AML-193 (cell line): Measurements from ENCODE around the gene ID4.

Source experiments
- DNase-seq, 2 experiments: peaks; one replicate each; lab custom pipeline; 2025; lab: John Stamatoyannopoulos, UW

The ID4 gene, protein sequence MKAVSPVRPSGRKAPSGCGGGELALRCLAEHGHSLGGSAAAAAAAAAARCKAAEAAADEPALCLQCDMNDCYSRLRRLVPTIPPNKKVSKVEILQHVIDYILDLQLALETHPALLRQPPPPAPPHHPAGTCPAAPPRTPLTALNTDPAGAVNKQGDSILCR

GRCh38 chr6:19836799-19837510 lies at the start of gene ID4:
Gene ID4 (plus strand): TSS chr6:19837370. CDS start chr6:19837755, 385 bp downstream.
- DNase-seq, result no peak

DNA sequence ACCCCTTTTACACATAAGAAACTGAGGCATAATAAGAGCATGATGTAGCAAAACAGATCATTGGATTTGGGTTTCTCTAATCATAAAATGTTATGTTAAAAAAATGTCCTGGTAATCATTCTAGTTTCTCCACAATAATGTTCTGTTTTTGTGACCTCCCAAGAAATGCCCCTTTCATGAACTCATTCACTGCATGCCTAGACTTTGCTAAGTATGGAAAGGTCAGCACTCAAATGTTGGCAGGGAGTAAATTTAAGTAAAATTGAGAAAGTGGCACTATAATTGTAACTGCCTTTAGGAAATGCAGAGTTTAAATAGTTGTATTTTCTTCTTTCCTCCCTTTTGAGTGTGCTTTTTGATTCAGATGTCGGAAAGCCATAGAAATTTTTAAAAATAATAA lies 48.5 kb upstream of the ID4 start:
- DNase-seq, result no peak

GRCh38 chr6:19789100-19789803 lies 47.9 kb upstream of the ID4 start:
- no peak for DNase-seq

DNA sequence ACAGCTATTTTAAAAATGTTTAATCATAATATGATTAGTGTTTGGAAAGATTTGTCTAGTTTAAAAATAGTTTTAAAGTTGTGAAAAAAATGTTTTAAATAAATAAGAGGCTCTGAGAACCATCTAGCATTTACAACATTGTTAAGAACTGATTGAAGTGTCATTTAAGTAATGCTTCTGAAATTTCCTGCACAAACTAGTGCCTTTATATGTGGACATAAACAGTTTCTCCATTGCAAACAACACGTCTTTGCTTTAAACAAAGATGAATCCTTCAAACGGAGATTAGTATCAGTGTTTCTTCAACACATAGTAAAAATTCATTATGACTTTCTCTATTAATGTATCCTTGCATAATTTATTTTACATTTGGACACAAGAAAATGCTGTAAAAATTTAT lies 45.9 kb upstream of the ID4 start:
- DNase-seq, result no peak

DNA sequence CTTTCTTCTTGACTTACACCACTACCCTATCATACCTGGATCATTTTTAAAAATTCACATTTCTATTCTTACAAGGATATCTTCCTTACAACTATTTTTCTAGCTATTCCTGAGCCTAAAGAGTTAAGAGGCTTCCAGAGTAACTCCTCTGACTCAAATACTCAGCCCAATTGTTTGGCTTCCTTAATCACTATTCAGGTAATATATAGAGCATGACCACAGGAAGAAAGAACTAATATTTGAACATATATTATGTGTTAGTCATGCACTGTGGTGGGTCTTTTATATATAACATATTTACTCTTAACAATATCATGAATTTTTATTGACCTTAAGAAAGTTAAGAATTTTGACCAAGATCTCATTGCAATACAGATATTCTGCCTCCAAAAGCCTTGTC lies 42.0 kb upstream of the ID4 start:
- DNase-seq, result no peak

DNA sequence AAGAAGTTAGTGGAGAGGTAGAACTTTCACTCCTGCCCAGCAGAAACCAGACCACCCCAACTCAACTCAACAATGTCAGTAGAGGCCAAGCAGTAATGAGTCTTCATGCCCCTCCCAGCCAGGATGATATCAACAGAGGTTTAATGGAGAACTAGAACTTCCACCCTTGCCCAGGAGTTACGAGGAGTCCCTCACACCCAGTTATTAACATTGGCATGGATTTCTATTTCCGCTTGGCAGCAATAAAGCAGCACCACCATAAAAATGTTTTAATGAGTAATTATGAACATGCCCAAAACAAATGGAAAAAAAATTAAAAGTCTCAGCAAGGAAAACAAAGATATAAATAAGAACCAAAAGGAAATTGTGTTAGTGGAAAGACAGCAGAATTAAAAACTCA lies 40.7 kb upstream of the ID4 start:
- DNase-seq, result no peak

DNA sequence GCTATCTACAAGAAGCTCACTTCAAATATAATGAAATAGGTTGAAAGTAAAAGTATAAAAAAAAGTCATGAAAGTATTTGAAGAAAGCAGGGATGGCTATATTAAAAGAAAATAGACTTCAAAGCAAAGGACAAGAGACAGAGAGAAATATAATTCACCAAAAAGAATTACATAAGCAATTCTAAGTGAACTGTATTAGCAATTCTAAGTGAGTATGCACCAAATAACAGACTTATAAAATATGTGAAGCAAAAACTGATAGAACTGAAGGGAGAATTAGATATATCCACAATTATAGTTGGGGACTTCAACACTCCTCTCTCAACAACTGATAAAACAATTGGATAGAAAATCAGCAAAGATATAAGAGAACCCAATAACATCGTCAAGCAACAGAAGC lies 38.8 kb upstream of the ID4 start:
- DNase-seq, result no peak

- no peak for DNase-seq
Measured at GRCh38 chr6:19802656-19803055, 34.5 kb upstream of the ID4 start.

- DNase-seq, result no peak
Measured at GRCh38 chr6:19803331-19804204, 33.6 kb upstream of the ID4 start.

GRCh38 chr6:19804205-19805128 lies 32.7 kb upstream of the ID4 start:
- no peak for DNase-seq

DNA sequence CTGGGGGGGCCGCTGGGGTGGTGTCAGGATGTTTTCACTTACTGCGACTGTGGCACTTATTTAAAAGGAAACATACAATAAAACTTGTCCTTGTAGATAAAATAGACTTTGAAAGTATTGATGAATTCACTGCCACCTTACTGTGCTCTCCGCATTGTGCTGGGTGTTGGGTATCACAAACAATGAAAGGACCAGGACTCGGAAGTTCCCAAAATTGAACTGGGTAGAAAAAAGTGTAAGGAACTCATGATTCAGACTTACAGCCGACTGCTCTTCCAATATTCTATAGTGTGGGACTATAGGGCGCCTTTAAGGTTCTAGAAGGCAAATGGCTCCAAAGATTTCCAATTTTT lies 32.1 kb upstream of the ID4 start:
- no peak for DNase-seq

- no peak for DNase-seq
Measured at GRCh38 chr6:19806971-19807396, 30.2 kb upstream of the ID4 start.

DNA sequence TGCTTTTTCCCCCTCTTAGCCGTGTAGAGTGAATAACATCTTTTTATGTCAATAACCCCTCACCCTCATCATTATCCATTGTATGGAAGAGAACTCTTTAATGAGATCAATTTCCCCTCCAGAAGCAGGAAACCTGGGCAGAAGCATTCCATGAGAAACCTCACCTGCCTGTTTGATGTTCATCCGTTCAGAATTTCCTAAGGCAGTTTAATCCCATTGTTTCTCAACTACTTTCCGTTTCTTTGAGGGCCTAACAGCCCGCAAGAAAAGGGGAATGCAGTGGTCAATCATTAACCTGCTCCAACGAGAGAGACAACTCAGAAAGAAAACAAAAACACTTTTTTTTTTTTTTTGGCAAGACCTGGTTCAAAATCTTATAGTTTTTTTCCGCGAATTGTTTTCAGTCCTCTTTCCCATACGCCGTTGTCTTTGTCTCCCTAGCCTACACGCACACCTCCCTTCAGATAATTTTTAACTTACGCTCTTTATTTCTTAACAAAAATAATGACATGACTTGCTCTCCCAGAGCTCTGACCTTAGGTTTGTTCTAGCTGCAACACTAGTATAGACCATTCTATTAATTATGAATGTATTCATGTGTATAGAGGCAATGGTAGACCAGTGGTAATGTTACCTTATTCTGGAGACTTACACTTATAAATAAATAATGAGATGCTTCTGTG lies 25.6 kb upstream of the ID4 start:
- DNase-seq, result no peak

- DNase-seq, result peak; percentile 32 to 37
Measured at GRCh38 chr6:19812512-19813119, 24.6 kb upstream of the ID4 start.

- DNase-seq, result no peak
Measured at GRCh38 chr6:19818805-19819204, 18.4 kb upstream of the ID4 start.

GRCh38 chr6:19824058-19824807 lies 12.9 kb upstream of the ID4 start:
- DNase-seq, result no peak

- DNase-seq, result no peak
Measured at GRCh38 chr6:19827247-19827646, 9.9 kb upstream of the ID4 start.

GRCh38 chr6:19827903-19828302 lies 9.3 kb upstream of the ID4 start:
- DNase-seq, result no peak

DNA sequence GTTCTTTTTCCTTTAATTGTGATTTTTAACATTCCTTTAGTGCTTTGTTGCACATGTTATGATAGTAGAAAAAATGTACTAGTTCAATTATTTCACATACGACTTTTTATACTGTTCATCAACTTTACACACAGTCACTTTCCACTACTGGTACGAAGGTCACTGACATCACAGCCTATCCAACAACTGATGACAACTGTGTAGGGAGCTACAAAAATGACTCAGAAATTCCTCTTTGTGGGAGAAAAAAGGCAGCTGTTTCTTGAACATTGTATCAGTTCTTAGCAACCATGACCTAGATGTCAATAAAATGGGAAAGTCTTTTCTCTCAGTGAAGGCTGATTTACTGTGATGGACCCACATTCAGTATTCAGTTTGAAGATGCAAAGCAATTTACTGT lies 7.0 kb upstream of the ID4 start:
- no peak for DNase-seq

- no peak for DNase-seq
Measured at GRCh38 chr6:19831358-19831757, 5.8 kb upstream of the ID4 start.
